Loucy (cell line): ENCODE measurements around the gene CMKLR1.

Experiments
- CTCF ChIP-seq: fragments of 200-600 bp; sonication (generic); conservative IDR thresholded peaks from 2 replicates; pipeline ENCODE4 v1.5.1; 2014; ENCODE audit warnings: mild to moderate bottlenecking, antibody characterized with exemption, low read length
- EZH2phosphoT487 ChIP-seq: fragments of 200-600 bp; IDR thresholded peaks from 2 replicates; pipeline ENCODE4 v1.6.1; 2018; ENCODE audit warnings: antibody characterized with exemption, mild to moderate bottlenecking, moderate library complexity, borderline replicate concordance

GRCh38 chr12:108341854-108342847, 3.0 kb upstream of the CMKLR1 start:
- no peak for TF ChIP-seq CTCF
- TF ChIP-seq EZH2phosphoT487, result no peak
